Measurements from ENCODE around the gene EGFR. TPM values are rescaled to one million over a fixed set of nuclear protein-coding genes. Genes with fewer than 3 reads are reported as not detected.

EGFR gene
- total RNA-seq, 2 experiments from 2014 or later = not detected

DNA sequence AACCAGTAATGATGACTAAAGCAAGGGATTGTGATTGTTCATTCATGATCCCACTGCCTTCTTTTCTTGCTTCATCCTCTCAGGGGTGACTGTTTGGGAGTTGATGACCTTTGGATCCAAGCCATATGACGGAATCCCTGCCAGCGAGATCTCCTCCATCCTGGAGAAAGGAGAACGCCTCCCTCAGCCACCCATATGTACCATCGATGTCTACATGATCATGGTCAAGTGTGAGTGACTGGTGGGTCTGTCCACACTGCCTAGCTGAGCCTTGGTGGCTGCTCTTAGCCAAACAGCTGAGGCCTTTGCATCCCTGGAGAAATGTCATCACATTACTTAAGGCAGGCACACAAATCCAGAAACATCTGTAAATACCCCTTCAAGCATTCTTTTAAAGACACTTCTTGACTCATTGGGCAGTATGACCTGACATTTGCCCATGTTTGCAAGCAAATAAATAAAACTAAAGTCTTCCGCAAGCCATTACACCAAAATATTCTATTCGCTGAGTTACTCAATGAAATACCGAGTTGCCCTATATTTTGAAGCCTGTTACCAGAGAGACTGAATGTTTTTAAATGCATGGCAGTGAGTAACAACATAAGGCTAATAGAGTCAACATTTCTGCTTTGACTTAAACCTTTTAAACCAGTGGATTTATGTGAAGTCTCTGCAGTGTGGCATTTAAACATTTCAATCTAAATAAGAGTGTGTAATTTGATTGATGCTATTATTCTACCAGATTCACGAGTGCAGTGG is 180.0 kb downstream of the EGFR start:
- Mint-ChIP-seq H3K4me3 (no peak overlapping the region), H3K36me3 (no peaks in the 10 kb centered on the region), H3K27ac (no peak overlapping the region), H3K27me3 (no peaks in the 10 kb centered on the region), H3K9me3 (no peaks in the 10 kb centered on the region), H3K4me1 (ENCODE audit: low read depth) (no peaks in the 10 kb centered on the region)
- DNase-seq = no peak
- ChIA-PET POLR2A (no interaction called here), CTCF (no interaction called here)
- intact Hi-C loops (cut with micrococcal nuclease) = no loop called here

DNA sequence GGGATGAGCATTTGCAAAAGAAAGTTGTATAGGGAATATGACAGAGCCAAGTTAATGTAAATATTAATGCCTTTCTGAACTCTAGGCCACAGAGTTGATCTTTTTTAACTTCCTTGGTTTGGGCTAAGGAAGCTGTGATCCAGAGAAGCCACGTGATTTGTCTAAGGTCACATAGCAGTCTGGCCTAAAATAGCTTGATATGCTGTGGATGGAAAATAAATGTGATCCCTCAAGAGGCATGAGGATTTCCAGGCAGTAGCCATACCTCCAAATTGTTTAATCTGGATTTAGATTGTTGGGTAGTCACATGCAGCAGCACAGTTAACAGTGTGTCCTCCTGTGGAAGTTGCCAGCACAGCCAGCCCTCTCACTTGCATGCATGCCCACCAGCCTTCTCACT is 180.6 kb downstream of the EGFR start:
- Mint-ChIP-seq H3K27me3 (no peaks in the 10 kb centered on the region), H3K9me3 (no peaks in the 10 kb centered on the region), H3K36me3 (no peaks in the 10 kb centered on the region), H3K4me1 (ENCODE audit: low read depth) (no peaks in the 10 kb centered on the region), H3K27ac (no peak overlapping the region), H3K4me3 (no peak overlapping the region)
- ChIA-PET POLR2A (no interaction called here), CTCF (no interaction called here)
- DNase-seq = no peak
- intact Hi-C loops (cut with micrococcal nuclease) = no loop called here

GRCh38 chr7:55200441-55200840 is 181.6 kb downstream of the EGFR start:
- H3K9me3 Mint-ChIP-seq = no peaks in the 10 kb centered on the region
- H3K4me1 Mint-ChIP-seq (ENCODE audit: low read depth) = no peaks in the 10 kb centered on the region
- no peak overlapping the region for H3K4me3 Mint-ChIP-seq
- ChIA-PET POLR2A (no interaction called here), CTCF (no interaction called here)
- no peak for DNase-seq
- no peaks in the 10 kb centered on the region for H3K27me3 Mint-ChIP-seq
- no peaks in the 10 kb centered on the region for H3K36me3 Mint-ChIP-seq
- H3K27ac Mint-ChIP-seq = no peak overlapping the region
- intact Hi-C loops (cut with micrococcal nuclease) = no loop called here

DNA sequence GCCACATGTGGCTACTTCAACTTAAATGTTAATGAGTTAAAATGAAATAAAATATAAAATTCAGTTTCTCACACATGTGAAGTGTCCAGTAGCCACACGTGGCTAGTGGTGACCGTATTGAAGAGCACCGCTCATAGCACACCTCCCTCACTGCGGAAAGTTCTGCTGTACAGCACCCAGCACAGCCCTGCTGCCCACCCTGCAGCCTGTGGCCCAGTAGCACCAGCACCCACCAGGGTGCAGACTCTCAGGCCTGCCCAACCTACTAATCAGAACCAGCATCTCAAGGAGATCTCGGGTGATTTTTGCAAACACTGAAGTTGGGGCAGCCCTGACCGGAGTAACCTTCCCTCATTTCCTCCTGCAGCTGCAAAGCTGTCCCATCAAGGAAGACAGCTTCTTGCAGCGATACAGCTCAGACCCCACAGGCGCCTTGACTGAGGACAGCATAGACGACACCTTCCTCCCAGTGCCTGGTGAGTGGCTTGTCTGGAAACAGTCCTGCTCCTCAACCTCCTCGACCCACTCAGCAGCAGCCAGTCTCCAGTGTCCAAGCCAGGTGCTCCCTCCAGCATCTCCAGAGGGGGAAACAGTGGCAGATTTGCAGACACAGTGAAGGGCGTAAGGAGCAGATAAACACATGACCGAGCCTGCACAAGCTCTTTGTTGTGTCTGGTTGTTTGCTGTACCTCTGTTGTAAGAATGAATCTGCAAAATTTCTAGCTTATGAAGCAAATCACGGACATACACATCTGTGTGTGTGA is 183.5 kb downstream of the EGFR start:
- DNase-seq = no peak
- no peaks in the 10 kb centered on the region for H3K36me3 Mint-ChIP-seq
- CTCF ChIA-PET = interaction anchor here (0.8 kb wide), 1 partner anchor 53 kb away, joined by 4 read pairs; no protein-coding TSS in a partner anchor
- H3K9me3 Mint-ChIP-seq = no peaks in the 10 kb centered on the region
- H3K4me3 Mint-ChIP-seq = no peak overlapping the region
- no peaks in the 10 kb centered on the region for H3K4me1 Mint-ChIP-seq (ENCODE audit: low read depth)
- POLR2A ChIA-PET = no interaction called here
- no peak overlapping the region for H3K27ac Mint-ChIP-seq
- H3K27me3 Mint-ChIP-seq = no peaks in the 10 kb centered on the region
- intact Hi-C loops (cut with micrococcal nuclease) = no loop called here

DNA sequence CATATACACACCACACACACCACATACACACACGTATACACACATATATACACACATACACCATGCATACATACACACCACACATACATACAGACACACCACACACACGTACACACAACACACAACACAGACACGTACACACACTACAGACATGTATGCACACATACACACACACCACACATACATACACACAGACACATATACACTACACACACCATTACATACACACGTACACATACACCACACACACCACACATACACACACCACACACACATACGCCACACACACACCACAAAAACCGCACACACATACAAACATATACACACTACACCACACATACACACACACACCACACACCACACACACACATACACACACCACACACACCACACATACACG is 184.5 kb downstream of the EGFR start:
- ChIA-PET CTCF (no interaction called here), POLR2A (interaction anchor here (0.6 kb wide), 1 partner anchor 460 kb away, joined by 3 read pairs; no protein-coding TSS in a partner anchor)
- DNase-seq = no peak
- no peaks in the 10 kb centered on the region for H3K9me3 Mint-ChIP-seq
- H3K36me3 Mint-ChIP-seq = no peaks in the 10 kb centered on the region
- intact Hi-C loops (cut with micrococcal nuclease) = no loop called here
- no peak overlapping the region for H3K4me3 Mint-ChIP-seq
- no peaks in the 10 kb centered on the region for H3K27me3 Mint-ChIP-seq
- no peaks in the 10 kb centered on the region for H3K4me1 Mint-ChIP-seq (ENCODE audit: low read depth)
- H3K27ac Mint-ChIP-seq = no peak overlapping the region

DNA sequence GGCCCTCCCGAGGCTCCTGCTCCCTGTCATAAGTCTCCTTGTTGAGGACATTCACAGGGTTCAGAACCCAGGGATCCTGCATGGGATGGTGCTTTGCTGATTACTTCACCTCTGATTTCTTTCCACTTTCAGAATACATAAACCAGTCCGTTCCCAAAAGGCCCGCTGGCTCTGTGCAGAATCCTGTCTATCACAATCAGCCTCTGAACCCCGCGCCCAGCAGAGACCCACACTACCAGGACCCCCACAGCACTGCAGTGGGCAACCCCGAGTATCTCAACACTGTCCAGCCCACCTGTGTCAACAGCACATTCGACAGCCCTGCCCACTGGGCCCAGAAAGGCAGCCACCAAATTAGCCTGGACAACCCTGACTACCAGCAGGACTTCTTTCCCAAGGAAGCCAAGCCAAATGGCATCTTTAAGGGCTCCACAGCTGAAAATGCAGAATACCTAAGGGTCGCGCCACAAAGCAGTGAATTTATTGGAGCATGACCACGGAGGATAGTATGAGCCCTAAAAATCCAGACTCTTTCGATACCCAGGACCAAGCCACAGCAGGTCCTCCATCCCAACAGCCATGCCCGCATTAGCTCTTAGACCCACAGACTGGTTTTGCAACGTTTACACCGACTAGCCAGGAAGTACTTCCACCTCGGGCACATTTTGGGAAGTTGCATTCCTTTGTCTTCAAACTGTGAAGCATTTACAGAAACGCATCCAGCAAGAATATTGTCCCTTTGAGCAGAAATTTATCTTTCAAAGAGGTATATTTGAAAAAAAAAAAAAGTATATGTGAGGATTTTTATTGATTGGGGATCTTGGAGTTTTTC is 186.5 kb downstream of the EGFR start:
- Mint-ChIP-seq H3K27me3 (no peaks in the 10 kb centered on the region), H3K4me1 (ENCODE audit: low read depth) (no peaks in the 10 kb centered on the region), H3K4me3 (no peak overlapping the region), H3K36me3 (no peaks in the 10 kb centered on the region), H3K9me3 (no peaks in the 10 kb centered on the region), H3K27ac (no peak overlapping the region)
- ChIA-PET CTCF (no interaction called here), POLR2A (no interaction called here)
- DNase-seq = no peak
- intact Hi-C loops (cut with micrococcal nuclease) = no loop called here

- H3K36me3 Mint-ChIP-seq = no peaks in the 10 kb centered on the region
- ChIA-PET POLR2A (no interaction called here), CTCF (no interaction called here)
- no peaks in the 10 kb centered on the region for H3K9me3 Mint-ChIP-seq
- H3K4me3 Mint-ChIP-seq = no peak overlapping the region
- H3K4me1 Mint-ChIP-seq (ENCODE audit: low read depth) = no peaks in the 10 kb centered on the region
- DNase-seq = peak; percentile 18
- no peak overlapping the region for H3K27ac Mint-ChIP-seq
- no peaks in the 10 kb centered on the region for H3K27me3 Mint-ChIP-seq
- intact Hi-C loops (cut with micrococcal nuclease) = no loop called here
Observed at GRCh38 chr7:55206235-55207029, 187.6 kb downstream of the EGFR start.

- intact Hi-C loops (cut with micrococcal nuclease) = no loop called here
- H3K36me3 Mint-ChIP-seq = no peaks in the 10 kb centered on the region
- POLR2A ChIA-PET = no interaction called here
- CTCF ChIA-PET = no interaction called here
- peaks cover 3% of the 10 kb centered on the region for H3K27me3 Mint-ChIP-seq
- no peak for DNase-seq
- H3K4me3 Mint-ChIP-seq = no peak overlapping the region
- H3K27ac Mint-ChIP-seq = no peak overlapping the region
- no peaks in the 10 kb centered on the region for H3K9me3 Mint-ChIP-seq
- no peaks in the 10 kb centered on the region for H3K4me1 Mint-ChIP-seq (ENCODE audit: low read depth)
Observed at GRCh38 chr7:55207436-55208125, 188.8 kb downstream of the EGFR start.

DNA sequence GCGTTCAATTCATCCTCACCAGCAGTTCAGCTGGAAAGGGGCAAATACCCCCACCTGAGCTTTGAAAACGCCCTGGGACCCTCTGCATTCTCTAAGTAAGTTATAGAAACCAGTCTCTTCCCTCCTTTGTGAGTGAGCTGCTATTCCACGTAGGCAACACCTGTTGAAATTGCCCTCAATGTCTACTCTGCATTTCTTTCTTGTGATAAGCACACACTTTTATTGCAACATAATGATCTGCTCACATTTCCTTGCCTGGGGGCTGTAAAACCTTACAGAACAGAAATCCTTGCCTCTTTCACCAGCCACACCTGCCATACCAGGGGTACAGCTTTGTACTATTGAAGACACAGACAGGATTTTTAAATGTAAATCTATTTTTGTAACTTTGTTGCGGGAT is 190.5 kb downstream of the EGFR start:
- Mint-ChIP-seq H3K4me3 (no peak overlapping the region), H3K4me1 (ENCODE audit: low read depth) (no peaks in the 10 kb centered on the region), H3K36me3 (no peaks in the 10 kb centered on the region), H3K27ac (no peak overlapping the region), H3K9me3 (no peaks in the 10 kb centered on the region), H3K27me3 (peaks cover 3% of the 10 kb centered on the region)
- intact Hi-C loops (cut with micrococcal nuclease) = no loop called here
- ChIA-PET POLR2A (no interaction called here), CTCF (no interaction called here)
- DNase-seq = no peak

- Mint-ChIP-seq H3K27ac (no peak overlapping the region), H3K36me3 (no peaks in the 10 kb centered on the region), H3K4me1 (ENCODE audit: low read depth) (no peaks in the 10 kb centered on the region), H3K9me3 (no peaks in the 10 kb centered on the region), H3K4me3 (no peak overlapping the region), H3K27me3 (peaks cover 5% of the 10 kb centered on the region)
- CTCF ChIA-PET = no interaction called here
- POLR2A ChIA-PET = no interaction called here
- DNase-seq = no peak
- intact Hi-C loops (cut with micrococcal nuclease) = no loop called here
Observed at GRCh38 chr7:55210176-55210575, 191.4 kb downstream of the EGFR start.

DNA sequence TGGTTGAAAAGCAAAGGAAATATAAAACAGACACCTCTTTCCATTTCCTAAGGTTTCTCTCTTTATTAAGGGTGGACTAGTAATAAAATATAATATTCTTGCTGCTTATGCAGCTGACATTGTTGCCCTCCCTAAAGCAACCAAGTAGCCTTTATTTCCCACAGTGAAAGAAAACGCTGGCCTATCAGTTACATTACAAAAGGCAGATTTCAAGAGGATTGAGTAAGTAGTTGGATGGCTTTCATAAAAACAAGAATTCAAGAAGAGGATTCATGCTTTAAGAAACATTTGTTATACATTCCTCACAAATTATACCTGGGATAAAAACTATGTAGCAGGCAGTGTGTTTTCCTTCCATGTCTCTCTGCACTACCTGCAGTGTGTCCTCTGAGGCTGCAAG is 191.9 kb downstream of the EGFR start:
- H3K9me3 Mint-ChIP-seq = no peaks in the 10 kb centered on the region
- no peak overlapping the region for H3K27ac Mint-ChIP-seq
- CTCF ChIA-PET = no interaction called here
- no peak overlapping the region for H3K4me3 Mint-ChIP-seq
- H3K27me3 Mint-ChIP-seq = peaks cover 5% of the 10 kb centered on the region
- POLR2A ChIA-PET = no interaction called here
- no peak for DNase-seq
- no peaks in the 10 kb centered on the region for H3K36me3 Mint-ChIP-seq
- H3K4me1 Mint-ChIP-seq (ENCODE audit: low read depth) = no peaks in the 10 kb centered on the region
- intact Hi-C loops (cut with micrococcal nuclease) = no loop called here
